Bone marrow (tissue), 2 donors: ENCODE results near the gene CD81.
"Not testable (repeated sequence)": the region's sequence is repeated elsewhere in the genome, so short reads cannot be mapped to it uniquely, and the experiment has no call there.

Experiments used
- DNase-seq, 2 donors: peaks; one replicate each; lab custom pipeline; 2025; lab: John Stamatoyannopoulos, UW

The CD81 gene

DNA sequence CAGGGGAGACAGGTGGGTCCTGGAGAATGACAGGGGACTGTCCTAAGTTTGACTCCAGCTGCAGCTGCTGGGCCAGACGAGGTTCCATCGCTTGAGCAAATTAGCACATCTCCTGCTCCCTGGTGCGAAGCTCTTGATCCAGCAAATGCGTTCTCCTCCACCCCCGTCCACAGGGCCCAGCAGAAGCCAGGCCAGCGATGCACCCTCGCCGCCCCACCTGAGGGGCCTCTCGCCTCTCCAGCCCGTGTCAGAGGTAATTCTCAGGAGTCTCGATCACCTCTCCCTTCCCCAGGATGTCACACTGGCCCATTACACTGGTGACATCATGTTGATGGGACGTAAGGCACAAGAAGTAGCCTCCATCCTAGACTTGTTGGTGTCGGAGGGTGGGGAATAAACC is 19.5 kb upstream of the CD81 start:
- not testable (repeated sequence) for DNase-seq

DNA sequence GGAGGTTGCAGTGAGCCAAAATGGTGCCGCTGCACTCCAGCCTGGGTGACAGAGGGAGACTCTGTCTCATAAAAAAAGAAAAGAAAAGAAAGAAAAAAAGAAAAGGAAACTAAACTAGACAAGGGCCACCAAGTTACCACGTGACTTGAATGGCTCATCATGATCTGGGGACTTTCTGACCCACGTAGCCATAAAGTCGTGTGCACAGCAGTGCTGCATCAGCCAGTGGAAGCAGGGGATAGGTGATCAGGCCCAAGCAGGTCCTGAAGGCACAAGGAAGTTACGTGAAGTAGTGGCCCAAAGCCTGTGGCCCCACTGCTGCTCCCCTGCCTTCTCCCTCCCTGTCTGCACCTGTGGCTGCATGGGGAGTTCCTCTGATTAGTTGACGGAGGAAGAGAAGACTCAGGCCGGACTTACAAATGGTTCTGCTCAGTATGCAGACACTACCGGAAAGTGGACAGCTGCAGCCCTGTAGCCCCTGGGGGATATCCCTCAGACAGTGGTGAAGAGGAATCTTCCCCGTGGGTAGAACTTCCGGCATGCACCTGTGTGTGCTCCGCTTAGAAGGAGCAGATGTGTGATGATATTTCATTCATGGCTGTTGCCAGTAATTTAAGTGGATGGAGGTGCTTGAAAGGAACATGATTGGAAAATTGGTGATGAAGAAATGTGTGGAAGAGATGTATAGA is 18.2 kb upstream of the CD81 start:
- DNase-seq = no peak

GRCh38 chr11:2359557-2359956 is 17.6 kb upstream of the CD81 start:
- no peak for DNase-seq

DNA sequence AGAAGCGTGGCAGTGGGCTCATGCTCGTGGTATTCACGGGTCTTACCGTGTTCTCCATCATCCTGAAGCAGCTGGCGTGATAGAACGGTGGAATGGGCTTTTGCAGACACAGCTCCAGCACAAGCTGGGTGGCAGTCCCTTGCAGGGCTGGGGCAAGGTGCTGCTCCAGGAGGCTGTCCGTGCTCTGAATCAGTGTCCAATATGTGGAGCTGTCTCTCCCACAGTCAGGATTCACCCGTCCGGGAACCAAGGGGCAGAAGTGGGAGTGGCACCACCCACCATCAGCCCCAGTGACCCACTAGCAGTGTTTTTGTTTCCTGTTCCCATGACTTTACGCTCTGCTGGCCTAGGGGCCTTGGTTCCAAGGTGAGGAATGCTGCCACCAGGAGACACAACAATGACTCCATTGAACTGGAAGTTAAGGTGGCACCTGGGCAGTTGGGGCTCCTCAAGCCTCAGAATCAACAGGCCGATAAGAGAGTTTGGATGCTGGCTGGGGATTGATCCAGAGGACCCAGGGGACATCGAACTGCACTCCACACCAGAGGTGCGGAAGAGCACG is 16.9 kb upstream of the CD81 start:
- DNase-seq = no peak

- DNase-seq = no peak
Observed at GRCh38 chr11:2361565-2361964, 15.5 kb upstream of the CD81 start.

GRCh38 chr11:2362414-2362813 is 14.7 kb upstream of the CD81 start:
- no peak for DNase-seq

DNA sequence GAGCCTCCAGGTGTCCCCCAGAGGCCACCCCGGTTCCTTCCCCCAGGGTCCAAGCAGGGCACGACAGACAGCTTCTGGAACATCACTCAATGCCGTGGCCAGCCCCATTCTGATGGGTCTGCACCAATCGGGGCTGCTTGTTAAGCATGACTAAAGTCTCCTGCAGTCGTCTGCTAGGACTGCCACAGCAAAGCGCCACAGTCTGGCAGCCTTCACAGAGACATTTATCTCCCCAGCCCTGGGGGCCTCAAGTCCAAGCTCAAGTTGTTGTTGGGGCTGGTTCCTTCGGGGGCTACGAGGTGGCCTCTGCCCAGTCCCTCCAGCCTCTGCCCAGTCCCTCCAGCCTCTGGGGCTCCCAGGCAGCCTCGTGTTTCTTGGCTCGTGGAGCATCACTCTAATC is 14.0 kb upstream of the CD81 start:
- no peak for DNase-seq

GRCh38 chr11:2363577-2364370 is 13.3 kb upstream of the CD81 start:
- no peak for DNase-seq

DNA sequence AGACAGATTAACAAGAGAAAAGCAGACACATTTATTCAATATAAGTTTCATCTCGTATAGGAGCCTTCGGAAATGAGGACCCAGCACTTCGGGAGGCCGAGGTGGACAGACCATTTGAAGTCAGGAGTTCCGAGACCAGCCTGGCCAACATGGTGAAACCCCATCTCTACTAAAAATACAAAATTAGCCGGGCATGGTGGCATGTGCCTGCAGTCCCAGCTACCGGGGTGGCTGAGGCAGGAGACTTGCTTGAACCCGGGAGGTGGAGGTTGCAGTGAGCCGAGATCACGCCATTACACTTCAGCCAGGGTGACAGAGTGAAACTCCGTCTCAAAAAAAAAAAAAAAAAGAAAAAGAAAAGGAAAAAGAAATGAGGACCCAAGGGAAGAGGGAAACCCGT is 12.7 kb upstream of the CD81 start:
- not testable (repeated sequence) for DNase-seq

DNA sequence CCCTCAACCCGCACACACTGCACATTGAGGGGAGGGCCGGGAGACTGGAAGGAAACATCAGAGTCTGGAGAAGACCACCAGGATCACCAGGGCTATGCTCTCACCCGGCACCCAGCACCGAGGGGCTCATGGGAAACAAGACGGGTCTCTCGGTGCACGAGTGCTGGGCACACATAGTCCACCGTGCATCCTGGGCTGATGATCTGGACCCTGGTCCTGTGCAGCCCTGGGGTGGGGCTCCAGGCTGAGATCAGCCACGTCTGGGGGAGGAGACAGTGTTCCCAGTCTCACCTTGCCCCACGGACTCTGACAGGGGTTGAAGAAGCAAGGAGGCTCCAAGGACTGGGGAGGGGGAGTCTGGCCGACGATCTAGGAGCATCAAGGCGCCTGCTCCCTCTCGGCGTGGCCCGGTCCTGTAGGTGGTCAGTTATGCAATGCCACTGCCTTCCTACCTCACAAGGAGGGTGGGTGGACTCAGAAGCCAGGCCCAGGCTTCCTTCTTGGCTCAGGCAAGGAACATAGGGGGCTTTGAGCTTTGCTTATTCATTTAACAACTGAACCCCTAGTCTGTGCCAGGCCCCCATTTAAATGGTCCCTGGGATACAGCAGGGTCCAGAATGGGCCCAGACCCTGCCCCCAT is 11.4 kb upstream of the CD81 start:
- DNase-seq = no peak

DNA sequence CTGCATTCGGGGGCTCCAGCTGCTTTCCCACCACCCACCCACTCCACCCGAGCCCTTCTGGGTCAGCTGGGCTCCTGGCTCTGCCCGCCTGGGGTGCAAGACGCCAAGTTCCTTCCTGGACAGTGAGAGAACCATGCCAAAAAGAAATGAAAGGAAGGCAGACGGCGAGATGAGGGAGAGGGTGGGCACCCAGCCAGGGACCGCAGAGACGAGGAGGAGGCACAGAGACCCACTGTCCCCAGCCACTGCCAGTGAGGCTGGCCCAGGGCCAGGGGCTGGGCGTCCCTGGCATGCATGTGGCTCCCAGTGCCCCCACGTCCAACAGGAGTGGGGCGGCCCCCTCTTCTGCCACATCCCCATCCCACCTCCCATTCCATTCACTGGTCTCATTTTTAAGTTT is 10.8 kb upstream of the CD81 start:
- DNase-seq = no peak

- DNase-seq = no peak
Observed at GRCh38 chr11:2366733-2367132, 10.4 kb upstream of the CD81 start.

DNA sequence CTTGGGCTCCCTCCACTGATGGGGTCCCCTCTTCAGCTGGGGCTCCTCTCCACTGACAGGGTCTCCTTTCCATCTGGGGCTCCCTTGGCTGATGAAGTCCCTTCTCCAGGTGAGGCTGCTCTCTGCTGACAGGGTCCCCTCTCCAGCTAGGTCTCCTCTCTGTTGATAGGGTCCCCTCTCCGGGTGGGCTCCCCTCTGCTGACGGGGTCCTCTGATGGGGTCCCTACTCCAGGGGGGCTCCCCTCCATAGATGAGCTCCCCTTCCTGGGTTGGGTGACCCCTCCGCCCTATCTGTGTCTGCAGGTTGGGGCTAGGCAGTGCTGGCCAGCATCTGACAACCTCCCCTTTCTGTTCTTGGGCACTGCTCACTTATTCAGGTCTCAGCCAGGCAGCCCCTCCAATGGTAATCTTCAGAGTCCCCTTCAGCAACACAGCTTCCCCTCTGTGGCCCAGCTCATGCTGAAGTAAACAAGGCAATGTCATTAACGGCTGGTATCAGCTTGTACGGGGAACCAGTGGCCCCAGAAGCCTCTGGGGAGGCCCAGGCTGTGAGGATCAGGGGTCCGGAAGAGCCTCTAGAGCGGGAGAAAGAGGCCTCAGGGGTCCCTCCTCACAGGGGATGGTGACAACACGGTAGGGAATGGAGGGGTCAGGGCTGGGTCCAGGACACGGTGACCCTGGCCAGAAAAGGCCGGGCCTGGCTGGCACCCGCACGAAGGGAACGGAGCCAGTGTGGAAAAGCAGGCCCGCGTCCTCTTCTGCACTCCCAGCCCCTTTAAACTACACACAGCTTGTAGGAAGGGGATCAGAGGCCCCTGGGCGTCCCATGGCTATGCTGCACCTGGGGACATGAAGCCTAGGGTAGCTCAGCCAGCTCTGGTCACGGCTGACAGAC is 9.6 kb upstream of the CD81 start:
- no peak for DNase-seq

DNA sequence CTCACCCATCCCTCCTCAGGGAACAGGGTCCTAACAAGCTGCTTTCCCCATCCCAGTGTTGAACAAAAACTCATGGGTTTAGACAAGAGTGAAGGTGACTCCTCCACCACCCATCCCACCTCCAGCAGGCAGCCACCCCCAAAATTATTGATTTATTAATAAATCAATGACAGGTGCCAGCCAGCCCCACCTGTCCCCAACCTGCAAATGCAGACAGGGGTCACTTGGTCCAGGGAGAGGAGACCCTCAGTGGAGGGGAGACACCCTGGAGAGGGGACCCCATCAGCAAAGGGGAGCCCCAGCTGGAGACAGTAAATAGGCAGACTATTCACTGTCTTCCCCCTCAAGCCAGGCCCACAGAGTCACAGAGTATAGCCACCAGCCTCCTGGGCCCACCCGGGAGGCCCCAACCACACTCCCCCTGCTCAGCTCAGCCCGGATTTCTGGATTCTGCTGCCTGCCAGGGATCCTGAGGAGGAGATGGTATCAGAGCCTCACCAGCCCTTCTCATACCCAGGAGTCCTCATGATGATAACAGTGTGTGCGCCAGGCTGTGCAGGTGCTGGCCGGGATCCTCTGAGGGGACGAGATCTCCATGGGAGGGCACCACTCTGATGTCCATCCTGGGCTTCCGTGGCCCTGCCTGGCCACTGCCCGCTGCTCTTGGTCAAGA is 8.8 kb upstream of the CD81 start:
- no peak for DNase-seq

GRCh38 chr11:2368851-2369180 is 8.3 kb upstream of the CD81 start:
- no peak for DNase-seq

DNA sequence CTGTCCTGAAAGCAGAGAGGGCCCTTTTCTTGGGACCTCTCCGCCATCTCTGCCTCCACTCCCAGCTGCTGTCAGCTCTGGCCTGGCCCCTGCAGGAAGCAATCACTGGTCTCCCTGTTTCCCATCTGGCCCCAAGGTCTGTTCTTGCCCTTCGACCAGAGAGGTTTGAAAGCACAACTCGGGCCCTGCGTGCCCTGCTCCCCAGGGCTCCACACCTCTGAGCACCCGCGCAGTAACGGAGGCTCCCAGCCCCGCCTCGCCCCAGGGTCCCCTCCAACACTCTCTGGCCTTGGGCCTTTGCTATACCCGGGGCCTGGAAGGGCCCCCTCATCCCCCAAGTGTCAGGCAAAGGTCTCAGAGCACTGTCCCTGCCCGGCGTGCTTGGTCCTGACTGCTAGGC is 7.8 kb upstream of the CD81 start:
- no peak for DNase-seq

GRCh38 chr11:2369896-2370295 is 7.2 kb upstream of the CD81 start:
- no peak for DNase-seq

GRCh38 chr11:2374456-2375201 is 2.5 kb upstream of the CD81 start:
- no peak for DNase-seq

DNA sequence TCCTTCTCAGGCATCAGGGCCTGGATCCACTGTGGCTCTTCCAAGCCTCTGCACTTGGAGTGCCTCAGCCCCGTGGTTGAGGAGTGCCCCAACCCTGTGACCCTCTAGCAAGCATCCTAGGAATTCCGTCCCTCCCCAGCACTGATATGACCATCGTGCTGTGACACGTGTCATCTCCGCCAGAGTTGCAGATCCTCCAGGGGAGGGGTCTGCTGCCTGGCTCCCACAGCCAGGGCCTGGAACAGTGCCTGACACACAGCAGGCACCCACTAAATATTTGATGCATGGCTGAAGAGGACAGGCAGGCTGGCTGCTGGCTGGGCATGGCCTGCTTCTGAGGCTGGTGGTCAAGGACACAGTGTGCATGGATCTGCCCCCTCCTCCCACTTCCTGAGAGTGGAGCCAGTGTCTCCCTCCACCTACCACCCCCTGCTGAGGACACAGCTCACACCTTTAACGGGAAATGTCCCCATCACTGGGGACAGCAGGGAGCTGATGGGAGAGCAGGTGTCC is 1.7 kb upstream of the CD81 start:
- no peak for DNase-seq

GRCh38 chr11:2375964-2376551 is 1.1 kb upstream of the CD81 start:
- no peak for DNase-seq
